Measurements from ENCODE around the gene OPCML.

The OPCML gene

DNA sequence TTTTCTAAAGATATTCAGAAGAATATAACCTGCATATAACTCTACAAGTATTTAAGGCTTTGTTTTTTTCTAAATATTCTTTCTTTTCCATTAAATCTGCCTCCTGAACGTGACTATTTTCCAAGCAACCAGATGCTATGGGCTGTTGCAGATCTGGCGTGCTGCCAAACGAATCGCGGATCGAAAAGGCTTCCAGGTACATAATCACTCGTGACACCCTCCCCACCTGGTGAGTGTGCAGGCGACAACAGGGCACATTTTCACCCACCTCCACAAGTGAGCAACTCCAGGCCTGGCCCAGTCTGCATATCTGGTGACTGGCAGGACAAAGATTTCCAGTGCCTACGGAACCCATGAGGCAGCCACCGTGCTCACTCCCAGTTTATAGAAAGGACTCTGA, 660.1 kb downstream of the OPCML start:
- DNase-seq: no peak

DNA sequence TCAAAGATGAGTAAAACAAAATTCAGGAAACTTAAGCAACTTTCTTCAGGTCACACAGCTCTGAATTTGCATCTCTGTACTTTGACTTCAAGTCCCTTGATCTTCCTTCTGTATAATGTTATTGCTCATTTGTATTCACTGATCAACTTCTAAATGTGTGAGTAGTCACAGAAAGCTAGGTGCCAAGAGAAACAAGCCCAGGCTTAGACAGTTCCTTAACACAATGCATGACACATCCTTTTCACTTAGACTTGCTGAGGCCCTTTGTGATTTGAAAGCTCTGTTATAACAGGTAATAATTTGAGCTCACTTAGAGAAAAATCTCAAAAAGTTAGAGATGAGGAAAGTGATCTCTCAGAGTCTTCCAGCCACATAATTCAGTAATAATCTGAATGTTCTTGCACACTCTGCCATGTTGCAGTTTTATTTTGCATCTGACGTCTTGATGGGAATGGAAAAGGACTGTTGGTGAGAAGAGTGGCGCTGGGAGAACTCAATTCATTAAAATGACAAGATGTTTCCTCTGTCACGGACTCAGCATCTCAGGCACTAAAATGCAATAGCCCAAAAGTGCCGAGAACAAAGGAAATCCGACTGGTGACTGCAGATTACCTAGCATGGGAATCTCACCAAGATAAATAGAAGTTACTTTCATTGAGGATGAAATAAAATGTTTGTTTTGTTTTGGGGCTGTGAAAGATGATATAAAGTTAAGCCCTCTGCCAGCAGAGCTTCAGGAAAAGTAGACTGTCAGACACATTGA, 665.3 kb downstream of the OPCML start:
- DNase-seq: no peak

DNA sequence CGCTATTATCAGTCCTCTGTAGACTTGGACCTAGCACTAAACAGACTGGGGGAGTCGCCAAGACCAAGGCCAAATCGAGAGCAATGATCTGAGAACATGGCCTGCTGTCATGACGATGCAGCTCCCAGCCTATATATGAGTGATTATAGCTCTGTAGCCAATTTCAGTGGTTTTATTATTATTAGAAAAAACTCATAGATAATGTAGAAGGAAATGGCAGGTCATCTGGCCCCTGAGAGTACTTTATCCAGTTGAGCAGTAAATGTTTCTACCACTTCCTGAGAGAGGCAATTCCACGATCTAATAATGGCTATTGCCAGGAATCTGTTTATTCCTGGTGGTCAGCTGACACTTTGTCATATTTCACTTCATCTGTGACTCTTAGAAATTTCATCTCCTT, 666.7 kb downstream of the OPCML start:
- no peak for DNase-seq

DNA sequence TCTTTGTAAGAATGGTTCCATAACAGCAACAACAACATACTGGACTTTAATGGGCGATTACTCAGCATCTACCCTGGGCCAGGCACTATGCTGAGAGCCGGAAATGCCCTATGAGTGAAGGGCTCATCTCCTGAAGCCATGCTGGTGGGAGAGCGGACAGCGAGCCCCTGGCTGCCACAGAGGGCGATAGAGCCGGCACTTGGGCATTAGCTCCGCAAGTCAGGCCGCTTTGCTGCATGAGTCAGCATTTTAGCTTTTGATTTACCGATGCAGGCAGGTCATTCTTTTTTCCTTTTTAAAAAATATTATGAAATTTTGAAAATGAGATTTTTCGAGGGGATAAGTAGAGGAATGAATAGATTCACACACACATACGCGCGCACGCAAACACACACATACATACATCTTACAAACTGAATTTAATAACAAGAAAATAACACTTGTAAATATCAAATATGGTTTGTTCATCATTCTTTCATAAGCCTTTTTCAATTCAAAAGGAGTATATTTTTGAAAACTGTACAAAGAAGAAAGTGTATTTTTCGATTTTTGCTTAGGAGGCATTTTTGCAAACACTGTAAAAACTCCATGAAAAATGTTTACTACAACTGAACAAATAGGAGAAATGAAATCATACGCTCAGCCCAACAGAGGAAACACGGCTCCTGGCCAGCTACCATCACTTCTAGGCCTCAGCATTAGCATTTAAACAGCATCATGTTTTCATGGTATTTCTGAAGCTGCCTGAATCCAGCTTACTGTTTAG, 667.3 kb downstream of the OPCML start:
- no peak for DNase-seq

DNA sequence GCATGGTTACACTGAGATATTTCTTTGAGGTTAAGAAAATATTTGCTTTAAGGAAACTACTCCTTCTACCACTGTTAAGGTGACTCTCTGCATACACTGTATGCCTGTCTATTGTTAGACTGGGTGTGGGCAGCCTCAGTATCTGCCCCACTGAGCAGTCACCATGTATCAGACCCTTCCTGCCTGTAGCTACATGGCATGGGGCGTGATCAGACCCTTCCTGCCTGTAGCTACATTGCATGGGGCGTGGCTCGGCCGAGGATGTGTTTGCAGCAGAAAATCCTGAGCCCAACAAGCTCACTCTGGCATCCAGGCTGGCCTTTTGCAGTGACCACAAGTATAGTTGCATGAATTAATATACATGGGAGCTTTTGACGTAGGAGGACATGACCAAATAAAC, 669.4 kb downstream of the OPCML start:
- no peak for DNase-seq

DNA sequence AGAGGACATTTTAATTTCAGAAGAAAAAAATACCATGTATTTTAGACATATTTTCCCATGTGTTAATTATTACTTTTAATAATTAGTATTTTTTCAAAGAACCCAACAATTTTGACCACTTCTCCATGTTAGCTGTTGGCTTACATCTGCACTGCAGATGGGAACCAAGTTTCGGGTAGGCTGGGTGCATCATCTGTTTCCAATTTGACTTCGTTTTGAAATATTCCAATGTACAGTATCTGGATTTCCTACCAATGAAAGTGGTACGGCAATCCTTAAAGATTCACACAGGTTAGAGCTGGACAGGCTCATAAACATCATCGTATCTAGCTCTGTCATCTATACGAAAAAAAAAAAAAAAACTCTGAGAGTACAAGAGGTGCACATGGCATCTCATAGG, 670.2 kb downstream of the OPCML start:
- no peak for DNase-seq

DNA sequence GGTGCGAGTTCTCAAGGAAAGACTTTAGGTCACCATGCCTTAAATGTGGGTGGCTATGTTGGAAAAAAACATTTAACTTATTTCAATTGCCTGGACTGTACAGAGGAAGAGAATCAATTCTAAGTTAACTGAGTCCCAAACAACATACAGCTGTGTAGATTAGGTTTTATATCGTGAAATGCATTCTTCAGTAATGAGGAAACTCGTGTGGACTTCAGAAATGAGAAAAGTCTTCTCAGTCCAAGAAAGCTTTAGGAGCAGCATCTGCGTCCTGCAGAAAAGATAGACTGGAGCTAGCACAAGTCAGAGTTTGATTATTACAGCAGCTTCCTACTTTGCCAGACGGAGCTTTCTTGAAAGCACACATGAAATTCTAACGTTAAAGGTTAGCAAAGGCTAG, 673.0 kb downstream of the OPCML start:
- no peak for DNase-seq

DNA sequence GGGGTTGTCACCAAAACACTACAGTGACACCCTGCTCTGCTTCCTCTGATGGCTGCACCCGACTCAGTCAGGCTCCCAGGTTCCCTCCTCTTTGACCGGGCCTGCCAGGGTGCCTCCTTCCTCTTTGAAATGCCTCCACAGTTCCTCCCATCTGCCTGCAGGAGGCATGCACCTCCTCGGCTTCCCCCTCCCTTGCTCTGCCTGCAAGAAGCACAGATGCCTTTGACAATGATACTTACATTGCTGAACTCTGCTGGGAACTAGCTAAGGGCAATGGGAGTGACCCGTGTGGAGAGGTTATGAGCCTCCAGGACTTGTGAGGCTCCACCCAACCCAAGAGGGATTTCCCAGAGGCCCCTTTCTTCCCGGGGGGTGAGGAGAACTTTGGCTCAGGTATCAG, 674.1 kb downstream of the OPCML start:
- DNase-seq: no peak

DNA sequence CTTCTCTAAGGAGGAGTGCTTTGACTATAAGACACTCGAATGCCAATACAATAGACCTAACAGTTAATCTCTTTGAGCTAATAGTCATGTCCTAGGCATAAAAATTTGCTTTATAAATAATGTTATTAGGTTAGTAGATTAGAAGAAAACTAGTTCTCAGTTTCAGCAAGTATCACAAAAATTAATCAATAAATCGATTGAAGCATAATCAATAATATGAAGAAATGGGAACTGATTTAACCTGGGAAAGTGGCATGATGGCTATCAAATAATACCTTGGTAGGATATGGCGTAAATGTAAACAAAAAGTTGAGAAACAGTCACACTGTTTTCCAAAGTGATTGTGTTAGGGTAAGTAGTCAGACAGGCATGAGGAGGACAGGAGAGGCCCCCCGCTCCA, 676.3 kb downstream of the OPCML start:
- DNase-seq: no peak

DNA sequence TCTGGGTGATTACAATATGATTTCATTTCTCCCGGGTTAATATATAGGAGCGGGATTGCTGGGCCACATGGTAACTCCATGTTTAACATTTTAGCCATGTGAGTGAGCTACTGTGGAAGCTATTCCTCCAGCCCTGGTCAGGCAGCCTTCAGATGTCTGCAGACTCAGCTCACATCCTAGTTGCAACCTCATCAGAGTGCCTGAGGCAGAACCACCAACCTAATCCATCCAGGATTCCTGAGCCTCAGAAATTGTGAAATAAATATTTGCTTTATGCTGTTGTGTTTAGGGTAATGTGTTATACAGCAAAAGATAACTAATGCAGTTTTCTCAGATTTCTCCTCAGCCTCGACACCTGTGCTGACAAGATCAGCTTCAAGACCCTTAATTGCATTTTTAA, 676.8 kb downstream of the OPCML start:
- no peak for DNase-seq

DNA sequence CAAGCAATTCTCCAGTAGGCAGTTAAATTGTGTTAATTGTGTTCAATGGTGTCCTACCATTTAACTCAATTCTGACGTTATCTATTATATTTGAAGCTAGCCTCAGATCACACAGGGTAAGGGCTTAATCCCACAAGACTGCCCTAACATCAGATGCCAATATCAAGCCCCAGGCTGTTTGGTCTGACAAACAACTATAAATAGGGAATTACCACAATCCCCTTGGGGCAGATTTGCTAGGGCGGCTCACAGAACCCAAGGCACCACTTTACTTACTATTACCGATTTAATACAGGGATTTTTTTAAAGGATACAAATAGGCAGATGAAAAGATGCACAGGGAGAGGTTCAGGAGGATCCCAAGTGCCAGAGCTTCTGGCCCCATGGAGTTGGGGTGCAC, 678.4 kb downstream of the OPCML start:
- no peak for DNase-seq

DNA sequence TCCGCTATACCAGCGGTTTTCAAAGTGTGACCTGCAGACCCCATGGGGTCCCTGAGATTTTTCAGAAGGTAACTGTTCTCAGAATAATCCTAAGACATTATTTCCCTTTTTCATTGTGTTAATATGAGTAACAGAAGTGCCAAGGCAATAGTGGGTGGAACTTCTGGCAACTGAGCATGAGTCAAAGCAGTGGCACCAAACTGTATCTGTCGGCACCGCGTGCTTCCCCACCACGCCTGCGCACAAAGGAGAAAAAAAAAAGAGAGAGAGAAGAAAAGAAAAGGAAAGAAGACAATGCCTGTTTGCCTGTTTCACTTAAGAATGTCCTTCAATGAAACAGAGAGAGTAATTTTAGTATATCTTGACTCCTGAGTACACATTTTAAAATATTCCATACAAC, 679.9 kb downstream of the OPCML start:
- no peak for DNase-seq

DNA sequence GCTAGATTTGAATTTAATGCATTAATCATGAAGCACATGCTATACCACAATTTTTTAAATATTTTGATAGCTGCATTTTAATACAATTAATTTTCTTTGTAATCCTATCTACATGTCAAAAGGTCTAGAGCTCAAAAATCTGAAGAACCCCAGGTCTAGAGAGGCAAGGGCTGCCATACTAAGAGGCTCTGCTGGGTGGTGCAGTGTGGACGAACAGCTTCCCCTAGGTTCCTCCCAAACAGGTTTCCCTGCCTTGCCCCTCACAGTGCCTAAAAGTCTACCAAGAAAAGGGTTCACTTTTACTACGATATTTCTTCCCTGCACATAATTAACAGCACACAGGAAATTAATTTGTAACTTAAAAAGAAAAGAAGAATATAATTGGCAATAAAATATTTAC, 681.1 kb downstream of the OPCML start:
- no peak for DNase-seq

DNA sequence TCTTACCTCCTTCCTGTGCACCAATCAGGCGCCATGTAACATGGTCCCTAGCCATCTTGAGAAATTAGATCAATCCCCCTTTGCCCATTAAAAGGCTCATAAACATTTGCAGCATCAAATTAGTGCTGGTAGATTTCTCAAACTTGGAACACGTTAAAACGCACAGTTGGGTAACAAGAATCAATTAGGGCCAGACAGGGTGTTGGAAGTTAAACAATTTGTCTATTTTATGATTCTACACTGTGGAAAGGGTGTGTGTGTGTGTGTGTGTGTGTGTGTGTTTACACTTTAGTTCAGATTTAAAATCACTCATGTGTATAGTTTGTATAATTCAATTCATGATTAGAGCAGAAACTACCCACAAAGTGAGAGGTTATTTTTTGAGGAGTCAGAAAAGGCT, 682.0 kb downstream of the OPCML start:
- DNase-seq: no peak

DNA sequence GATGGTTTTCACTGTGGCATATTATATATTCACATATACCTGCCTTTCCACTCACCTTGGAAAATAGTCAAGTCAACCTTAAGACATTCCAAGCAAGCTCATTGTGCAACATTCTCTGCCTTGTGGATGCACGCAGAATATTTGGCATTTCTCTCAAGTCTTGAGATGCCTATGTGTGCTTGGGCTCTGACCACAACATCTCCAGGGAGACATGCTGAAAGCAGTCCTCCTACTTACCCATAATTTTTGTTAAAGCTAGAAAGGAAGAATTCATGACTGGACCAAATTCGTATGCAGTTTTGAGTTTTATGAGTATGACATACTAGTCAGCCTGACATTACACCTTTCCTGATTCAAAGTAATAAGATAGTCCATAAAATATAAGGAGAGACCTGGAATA, 684.0 kb downstream of the OPCML start:
- DNase-seq: no peak

DNA sequence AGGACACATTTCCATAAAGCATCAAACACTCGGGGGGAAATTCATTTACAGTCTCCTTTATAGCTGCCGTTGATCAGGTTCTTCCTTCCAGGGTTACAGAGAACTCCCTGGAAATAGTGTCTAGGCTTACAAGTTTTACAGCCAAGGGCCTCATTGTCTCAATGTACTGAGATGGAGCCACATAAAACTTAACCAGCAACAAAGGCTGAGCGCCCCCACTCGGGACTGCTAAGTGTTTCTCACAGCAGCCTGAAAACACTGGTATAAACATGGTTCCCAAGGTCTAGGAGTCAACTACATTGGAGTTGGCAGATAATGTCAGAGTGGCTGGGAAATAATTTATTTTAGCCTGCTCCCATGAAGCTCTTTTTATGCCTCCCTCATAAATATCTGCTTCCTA, 686.2 kb downstream of the OPCML start:
- DNase-seq: no peak

DNA sequence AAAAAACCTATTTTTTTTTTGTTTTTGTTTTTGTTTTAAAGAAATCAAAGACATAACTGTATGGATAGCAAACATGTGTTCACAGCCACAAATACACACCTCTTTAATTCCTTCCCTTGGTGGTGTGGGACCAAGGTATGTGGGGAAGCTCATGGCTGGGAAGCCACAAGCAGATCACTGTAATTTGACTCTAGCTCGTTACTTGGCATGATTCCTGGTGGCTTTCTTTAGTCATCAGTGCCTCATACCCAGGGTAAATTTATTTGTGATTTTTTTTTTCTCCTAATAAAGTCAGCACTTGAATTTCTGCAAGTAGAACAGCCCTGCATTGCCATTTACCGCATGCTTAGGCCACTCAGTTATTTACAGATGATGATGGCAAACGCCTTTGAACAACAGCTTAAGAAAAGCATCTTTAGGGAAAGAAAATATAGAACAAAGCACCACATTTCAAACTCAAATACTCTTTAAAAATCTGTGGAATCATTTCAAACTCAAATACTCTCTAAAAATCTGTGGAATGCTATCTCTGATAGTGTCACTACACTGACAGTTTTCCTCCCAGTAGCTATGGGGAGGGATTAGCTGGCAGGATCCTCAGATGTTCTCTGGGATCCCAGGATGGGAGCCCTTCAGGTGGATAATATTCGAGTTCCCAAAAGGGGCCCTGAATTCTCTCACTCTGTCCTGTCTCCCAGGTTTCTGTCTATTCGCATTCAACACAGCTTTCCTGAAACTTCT, 687.2 kb downstream of the OPCML start:
- no peak for DNase-seq

DNA sequence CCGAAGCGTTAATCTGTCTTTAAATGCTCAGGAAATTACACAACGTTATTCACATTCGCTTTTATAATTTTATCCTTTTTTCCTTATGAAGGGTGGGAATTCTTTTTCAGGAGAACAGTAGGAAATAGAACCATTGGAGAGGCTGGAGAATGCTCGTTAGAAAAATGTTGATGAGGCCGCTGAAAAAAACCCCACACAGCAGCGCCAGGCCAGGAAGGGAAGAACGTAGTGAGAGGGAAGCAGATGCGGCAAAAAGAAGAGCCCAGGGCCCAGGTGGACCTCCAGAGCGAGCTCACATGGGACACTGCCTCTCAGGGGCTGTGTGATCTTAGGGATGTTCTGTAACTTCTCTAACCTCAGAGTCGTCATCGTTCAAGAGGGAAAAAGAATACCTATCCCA, 691.6 kb downstream of the OPCML start:
- no peak for DNase-seq

DNA sequence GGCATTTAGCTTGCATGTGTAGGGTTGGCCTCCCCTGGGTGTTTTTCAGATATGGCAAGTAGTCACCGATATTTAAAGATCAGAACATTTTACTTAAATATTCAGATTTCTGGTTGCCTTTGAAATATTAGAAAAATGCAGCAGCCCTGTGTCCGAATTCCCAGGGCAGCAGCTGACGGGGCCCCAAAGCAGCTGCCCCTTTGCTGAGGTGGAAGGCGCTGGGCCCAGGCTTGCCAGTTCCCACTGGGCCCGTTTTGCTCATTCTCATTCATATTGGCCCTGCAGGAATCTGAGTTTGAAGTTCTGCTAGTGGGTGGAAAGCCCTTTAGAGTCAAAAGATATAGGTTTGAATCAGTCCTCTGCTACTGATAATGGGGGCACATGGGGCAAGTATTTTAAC, 692.1 kb downstream of the OPCML start:
- DNase-seq: no peak

DNA sequence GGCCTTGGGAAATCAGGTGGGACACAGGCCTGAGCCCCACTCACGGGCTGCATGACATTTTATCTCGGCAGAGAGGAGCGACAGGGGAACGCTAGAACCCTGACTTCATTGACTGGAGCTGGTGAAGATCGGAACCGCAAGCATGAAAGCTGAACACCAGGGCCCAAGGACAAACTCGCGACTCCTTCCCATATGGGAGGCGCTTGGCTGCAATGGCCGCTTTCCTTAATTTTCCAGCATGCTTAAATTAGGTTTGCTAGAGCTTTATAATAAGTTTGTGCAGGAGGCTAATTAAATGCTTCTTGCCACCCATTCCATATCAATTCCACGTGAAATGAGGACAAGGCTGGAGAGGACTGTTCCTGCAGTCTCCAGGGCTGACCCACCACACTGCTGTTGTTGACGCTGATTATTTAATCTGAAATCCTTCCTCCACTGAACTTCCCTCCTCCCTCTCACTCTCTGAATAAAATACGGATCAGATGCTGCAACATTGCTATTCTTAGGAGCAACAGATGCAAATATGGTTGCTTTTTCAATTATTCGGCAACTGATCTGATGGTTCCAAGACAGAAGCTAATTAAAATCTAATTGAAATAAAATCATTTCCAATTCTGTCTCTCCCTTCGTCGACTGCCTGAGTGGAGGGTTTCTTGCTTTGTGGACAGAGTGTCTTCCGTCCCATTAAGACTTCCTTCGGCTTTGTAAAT, 692.9 kb downstream of the OPCML start:
- DNase-seq: no peak

DNA sequence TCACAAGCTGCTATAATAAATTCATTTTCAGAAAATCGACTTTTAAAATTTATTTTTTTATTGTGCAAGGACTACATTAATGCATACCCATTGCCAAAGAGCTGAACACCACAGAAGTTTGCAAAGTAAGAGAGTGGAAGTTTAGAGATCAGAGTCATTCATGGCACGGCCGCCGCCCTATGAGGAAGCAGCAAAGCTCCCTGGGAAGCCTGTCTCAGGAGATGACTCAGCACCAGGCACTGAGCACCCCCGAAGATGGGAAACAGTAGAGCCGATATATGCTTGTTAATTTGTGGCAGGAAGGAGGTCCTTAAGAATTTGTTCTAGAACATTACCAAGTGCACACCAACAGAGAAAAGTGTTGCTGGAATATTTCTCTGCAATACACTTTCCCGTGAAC, 693.7 kb downstream of the OPCML start:
- no peak for DNase-seq

DNA sequence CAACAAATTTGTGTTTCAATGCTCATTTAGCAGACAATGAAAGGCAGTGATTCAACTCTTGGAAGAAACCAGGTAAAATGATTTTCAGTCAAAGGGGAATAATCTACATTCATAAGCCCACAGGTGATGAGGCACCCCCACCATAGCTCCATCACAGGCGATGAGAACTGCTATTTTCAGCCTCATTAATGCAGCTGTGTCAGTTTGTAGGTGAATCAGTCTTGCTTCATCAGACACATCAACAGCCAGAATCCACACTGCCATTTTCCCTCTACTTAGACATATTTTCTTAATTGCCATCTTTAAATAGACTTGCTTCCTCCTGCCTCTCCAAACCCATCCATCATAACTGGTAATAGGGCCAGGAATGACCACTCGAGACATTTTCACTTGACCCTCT, 701.0 kb downstream of the OPCML start:
- no peak for DNase-seq

DNA sequence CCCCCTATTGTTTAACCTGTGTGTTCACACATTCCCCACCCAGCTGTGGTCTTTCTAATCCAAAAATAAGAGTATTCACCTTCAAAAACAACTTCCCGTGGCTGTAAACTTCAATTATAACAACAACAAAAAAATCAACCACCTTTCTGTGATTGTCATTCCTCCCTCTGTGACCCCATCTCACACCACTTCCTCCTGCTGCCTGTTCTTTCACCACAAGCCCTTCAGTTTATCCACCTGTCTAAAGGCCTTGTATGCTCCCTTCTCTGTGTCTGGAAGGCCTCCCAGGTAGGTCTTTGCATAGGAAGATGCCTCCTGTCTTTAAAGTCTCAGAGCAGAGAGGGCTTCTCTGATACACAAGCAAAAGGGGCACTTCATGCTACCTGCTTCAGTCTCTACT, 707.7 kb downstream of the OPCML start:
- no peak for DNase-seq
